K562 (cell line): ENCODE results near the gene TERT.

ENCODE experiments used
- CHD2 ChIP-seq: IDR thresholded peaks from 2 replicates; pipeline ENCODE4 v1.6.1; 2011; ENCODE audit warnings: low read depth, low read length
- FOS ChIP-seq: IDR thresholded peaks from 3 replicates; pipeline ENCODE4 v1.6.1; 2011; ENCODE audit not compliant: insufficient read length; ENCODE audit errors: extremely low read depth
- POLR2AphosphoS5 ChIP-seq: IDR thresholded peaks from 2 replicates; pipeline ENCODE4 v1.6.1; 2011; ENCODE audit warnings: mild to moderate bottlenecking, low read depth, low read length, moderate library complexity; ENCODE audit not compliant: control insufficient read depth, insufficient read depth
- TEAD4 ChIP-seq, 2 experiments: sonication (generic) in 1 of 2; formaldehyde crosslinking in 1 of 2; IDR thresholded peaks; 2 replicates each; pipeline versions ENCODE4 v1.6.1 to v1.8.0; 2012 to 2022; ENCODE audit warnings: borderline replicate concordance in 1 of 2, inconsistent platforms in 1 of 2, low read length in 1 of 2, mild to moderate bottlenecking in 1 of 2, missing genetic modification reagents in 1 of 2
- TFAM ChIP-seq: fragments of 250-450 bp; sonication (Bioruptor Pico); conservative IDR thresholded peaks from 2 replicates; pipeline ENCODE4 v1.5.0; 2021; ENCODE audit warnings: mild to moderate bottlenecking, moderate library complexity
- ZNF586 ChIP-seq: fragments of 450-650 bp; formaldehyde crosslinking; conservative IDR thresholded peaks from 2 replicates; pipeline ENCODE4 v1.4.0; 2020; ENCODE audit warnings: mild to moderate bottlenecking, moderate library complexity
- TF ChIP-seq, protein P1 (sequence below), 3 experiments: IDR thresholded peaks in 2 of 3; conservative IDR thresholded peaks in 1 of 3; 2 replicates each; pipeline ENCODE4 v1.5.1; 2011 to 2012; ENCODE audit warnings: low read length in 3 of 3, mild to moderate bottlenecking in 3 of 3, control low read depth in 2 of 3, improper control_type of control experiment in 1 of 3, inconsistent platforms in 1 of 3, low read depth in 1 of 3, mixed read lengths in 1 of 3, moderate library complexity in 1 of 3; ENCODE audit not compliant: insufficient read depth in 2 of 3
- TF ChIP-seq, protein P2 (sequence below): sonication (generic); formaldehyde crosslinking; IDR thresholded peaks from 2 replicates; pipeline ENCODE4 v1.8.0; 2023; ENCODE audit warnings: mild to moderate bottlenecking, missing genetic modification reagents
- TF ChIP-seq, protein P3 (sequence below): fragments of 450-650 bp; formaldehyde crosslinking; IDR thresholded peaks from 2 replicates; pipeline ENCODE4 v1.4.0; 2020; ENCODE audit warnings: mild to moderate bottlenecking, moderate library complexity
- TF ChIP-seq, protein P4 (sequence below): fragments of 450-650 bp; IDR thresholded peaks from 2 replicates; pipeline ENCODE4 v1.6.1; 2018; ENCODE audit warnings: mild to moderate bottlenecking, low read depth; ENCODE audit not compliant: partially characterized antibody

DNA sequence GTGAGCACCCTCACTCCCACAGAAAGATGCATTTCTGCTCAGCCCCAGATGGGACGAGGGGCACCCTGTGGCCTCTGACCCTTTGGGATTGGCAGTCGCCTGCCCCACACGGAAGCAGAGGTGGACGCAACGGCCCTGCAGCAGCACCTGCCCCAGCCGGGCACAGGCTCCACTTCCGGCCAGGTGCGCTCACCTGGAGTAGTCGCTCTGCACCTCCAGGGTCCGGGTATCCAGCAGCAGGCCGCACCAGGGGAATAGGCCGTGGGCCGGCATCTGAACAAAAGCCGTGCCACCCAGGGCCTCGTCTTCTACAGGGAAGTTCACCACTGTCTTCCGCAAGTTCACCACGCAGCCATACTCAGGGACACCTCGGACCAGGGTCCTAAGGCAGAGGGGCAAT, 30.7 kb downstream of the TERT start:
- TF ChIP-seq, protein P1, sequence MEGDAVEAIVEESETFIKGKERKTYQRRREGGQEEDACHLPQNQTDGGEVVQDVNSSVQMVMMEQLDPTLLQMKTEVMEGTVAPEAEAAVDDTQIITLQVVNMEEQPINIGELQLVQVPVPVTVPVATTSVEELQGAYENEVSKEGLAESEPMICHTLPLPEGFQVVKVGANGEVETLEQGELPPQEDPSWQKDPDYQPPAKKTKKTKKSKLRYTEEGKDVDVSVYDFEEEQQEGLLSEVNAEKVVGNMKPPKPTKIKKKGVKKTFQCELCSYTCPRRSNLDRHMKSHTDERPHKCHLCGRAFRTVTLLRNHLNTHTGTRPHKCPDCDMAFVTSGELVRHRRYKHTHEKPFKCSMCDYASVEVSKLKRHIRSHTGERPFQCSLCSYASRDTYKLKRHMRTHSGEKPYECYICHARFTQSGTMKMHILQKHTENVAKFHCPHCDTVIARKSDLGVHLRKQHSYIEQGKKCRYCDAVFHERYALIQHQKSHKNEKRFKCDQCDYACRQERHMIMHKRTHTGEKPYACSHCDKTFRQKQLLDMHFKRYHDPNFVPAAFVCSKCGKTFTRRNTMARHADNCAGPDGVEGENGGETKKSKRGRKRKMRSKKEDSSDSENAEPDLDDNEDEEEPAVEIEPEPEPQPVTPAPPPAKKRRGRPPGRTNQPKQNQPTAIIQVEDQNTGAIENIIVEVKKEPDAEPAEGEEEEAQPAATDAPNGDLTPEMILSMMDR (IDR thresholded peaks at IDR 0.05 in 2 of 3, conservative IDR thresholded peaks at IDR 0.05 in 1 of 3; ENCODE audit: insufficient read depth in 2 of 3, low read depth in 1 of 3, low read length in 3 of 3): no peak
- TF ChIP-seq, protein P2, sequence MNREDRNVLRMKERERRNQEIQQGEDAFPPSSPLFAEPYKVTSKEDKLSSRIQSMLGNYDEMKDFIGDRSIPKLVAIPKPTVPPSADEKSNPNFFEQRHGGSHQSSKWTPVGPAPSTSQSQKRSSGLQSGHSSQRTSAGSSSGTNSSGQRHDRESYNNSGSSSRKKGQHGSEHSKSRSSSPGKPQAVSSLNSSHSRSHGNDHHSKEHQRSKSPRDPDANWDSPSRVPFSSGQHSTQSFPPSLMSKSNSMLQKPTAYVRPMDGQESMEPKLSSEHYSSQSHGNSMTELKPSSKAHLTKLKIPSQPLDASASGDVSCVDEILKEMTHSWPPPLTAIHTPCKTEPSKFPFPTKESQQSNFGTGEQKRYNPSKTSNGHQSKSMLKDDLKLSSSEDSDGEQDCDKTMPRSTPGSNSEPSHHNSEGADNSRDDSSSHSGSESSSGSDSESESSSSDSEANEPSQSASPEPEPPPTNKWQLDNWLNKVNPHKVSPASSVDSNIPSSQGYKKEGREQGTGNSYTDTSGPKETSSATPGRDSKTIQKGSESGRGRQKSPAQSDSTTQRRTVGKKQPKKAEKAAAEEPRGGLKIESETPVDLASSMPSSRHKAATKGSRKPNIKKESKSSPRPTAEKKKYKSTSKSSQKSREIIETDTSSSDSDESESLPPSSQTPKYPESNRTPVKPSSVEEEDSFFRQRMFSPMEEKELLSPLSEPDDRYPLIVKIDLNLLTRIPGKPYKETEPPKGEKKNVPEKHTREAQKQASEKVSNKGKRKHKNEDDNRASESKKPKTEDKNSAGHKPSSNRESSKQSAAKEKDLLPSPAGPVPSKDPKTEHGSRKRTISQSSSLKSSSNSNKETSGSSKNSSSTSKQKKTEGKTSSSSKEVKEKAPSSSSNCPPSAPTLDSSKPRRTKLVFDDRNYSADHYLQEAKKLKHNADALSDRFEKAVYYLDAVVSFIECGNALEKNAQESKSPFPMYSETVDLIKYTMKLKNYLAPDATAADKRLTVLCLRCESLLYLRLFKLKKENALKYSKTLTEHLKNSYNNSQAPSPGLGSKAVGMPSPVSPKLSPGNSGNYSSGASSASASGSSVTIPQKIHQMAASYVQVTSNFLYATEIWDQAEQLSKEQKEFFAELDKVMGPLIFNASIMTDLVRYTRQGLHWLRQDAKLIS (CRISPR knock-in tag): no peak
- TF ChIP-seq CHD2 (no peak), TFAM (no peak), ZNF586 (CRISPR knock-in tag) (no peak), TEAD4 (IDR thresholded peaks at IDR 0.05; ENCODE audit: low read length) (no peak), TEAD4 (CRISPR knock-in tag; IDR thresholded peaks at IDR 0.05; ENCODE audit: borderline replicate concordance) (no peak), FOS (no peak), POLR2AphosphoS5 (no peak)
- TF ChIP-seq, protein P3, sequence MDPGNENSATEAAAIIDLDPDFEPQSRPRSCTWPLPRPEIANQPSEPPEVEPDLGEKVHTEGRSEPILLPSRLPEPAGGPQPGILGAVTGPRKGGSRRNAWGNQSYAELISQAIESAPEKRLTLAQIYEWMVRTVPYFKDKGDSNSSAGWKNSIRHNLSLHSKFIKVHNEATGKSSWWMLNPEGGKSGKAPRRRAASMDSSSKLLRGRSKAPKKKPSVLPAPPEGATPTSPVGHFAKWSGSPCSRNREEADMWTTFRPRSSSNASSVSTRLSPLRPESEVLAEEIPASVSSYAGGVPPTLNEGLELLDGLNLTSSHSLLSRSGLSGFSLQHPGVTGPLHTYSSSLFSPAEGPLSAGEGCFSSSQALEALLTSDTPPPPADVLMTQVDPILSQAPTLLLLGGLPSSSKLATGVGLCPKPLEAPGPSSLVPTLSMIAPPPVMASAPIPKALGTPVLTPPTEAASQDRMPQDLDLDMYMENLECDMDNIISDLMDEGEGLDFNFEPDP (CRISPR knock-in tag): no peak
- TF ChIP-seq, protein P4, sequence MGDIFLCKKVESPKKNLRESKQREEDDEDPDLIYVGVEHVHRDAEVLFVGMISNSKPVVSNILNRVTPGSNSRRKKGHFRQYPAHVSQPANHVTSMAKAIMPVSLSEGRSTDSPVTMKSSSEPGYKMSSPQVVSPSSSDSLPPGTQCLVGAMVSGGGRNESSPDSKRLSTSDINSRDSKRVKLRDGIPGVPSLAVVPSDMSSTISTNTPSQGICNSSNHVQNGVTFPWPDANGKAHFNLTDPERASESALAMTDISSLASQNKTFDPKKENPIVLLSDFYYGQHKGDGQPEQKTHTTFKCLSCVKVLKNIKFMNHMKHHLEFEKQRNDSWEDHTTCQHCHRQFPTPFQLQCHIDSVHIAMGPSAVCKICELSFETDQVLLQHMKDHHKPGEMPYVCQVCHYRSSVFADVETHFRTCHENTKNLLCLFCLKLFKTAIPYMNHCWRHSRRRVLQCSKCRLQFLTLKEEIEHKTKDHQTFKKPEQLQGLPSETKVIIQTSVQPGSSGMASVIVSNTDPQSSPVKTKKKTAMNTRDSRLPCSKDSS: no peak
